ENCODE results near the gene C16orf90. TPM values are rescaled to one million over a fixed set of nuclear protein-coding genes. Genes with fewer than 3 reads are reported as not detected.
A peak's percentile ranks its signal among the peaks of the same experiment; 100 is the strongest.

The C16orf90 gene
- total RNA-seq, 2 experiments from 2014 or later, result not detected

- no peak overlapping the region for H3K27ac Mint-ChIP-seq
- intact Hi-C loops (cut with micrococcal nuclease), result no loop called here
- CTCF ChIA-PET, result interaction anchor here (1.1 kb wide), 1 partner anchor 11 kb away, joined by 3 read pairs; the partner anchor contains the start of genes NAA60 and ZNF597
Observed at GRCh38 chr16:3454093-3454492, 41.2 kb downstream of the C16orf90 start.

DNA sequence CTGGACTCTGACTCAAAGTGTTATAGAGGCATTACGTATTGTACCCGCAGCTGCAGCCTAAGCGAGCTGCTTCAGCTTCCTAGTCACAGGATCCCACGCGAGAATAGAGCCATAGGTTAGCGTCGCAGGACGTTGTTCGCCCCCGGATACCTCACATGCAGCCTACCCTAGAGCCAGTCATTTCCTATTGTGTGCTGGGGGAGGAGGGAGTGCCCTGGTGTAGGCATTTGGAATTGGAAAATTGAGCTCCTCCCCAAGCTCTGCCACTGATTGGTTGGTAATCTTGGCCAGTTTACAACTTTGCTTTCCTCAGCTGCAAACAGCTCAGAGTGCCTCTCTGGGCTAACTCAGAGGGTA is 51.3 kb downstream of the C16orf90 start:
- Mint-ChIP-seq H3K4me3 (peak overlapping the region; percentile 95), H3K27ac (peak overlapping the region; percentile 93), H3K9me3 (peaks cover 9% of the 10 kb centered on the region), H3K36me3 (ENCODE audit: low read depth) (peaks cover 24% of the 10 kb centered on the region), H3K4me1 (ENCODE audit: low read depth) (peaks cover 23% of the 10 kb centered on the region), H3K27me3 (ENCODE audit: low read depth) (no peaks in the 10 kb centered on the region)
- CTCF ChIA-PET, result interaction anchor here (0.6 to 1.1 kb wide), 6 partner anchors 9 to 57 kb away, joined by 3 to 4 read pairs (median 4); partner anchors contain the start of gene CLUAP1
- DNase-seq, result peak; percentile 48
- intact Hi-C loops (cut with micrococcal nuclease), result loop anchor here (1.0 kb wide), 1 partner anchor 13 kb away; no protein-coding TSS in a partner anchor

More at GRCh38 chr16:3454093-3454492, 41.2 kb downstream of the C16orf90 start:
- no peak for DNase-seq
- Mint-ChIP-seq H3K36me3 (ENCODE audit: low read depth) (peaks cover 4% of the 10 kb centered on the region), H3K4me1 (ENCODE audit: low read depth) (peaks cover 13% of the 10 kb centered on the region), H3K9me3 (no peaks in the 10 kb centered on the region), H3K4me3 (no peak overlapping the region), H3K27me3 (ENCODE audit: low read depth) (no peaks in the 10 kb centered on the region)

Small RNA genes lying within 50 kb of the gene (microRNA-seq; reads per million reads assigned to microRNA genes)
- not detected for gene MIR6126 (ENCODE audit: borderline microRNAs expressed, borderline replicate concordance)

Other genes with a start within 250 kb of the C16orf90 start
- gene MEFV, start 238.9 kb downstream of the C16orf90 start, total RNA-seq, result under 1 TPM; 0.07 TPM
- gene ZNF263, start 212.0 kb downstream of the C16orf90 start, total RNA-seq, result 10 to 100 TPM in 1 of 2 experiments, 1 to 10 TPM in 1; 9.1 to 12.2 TPM
- 1 to 10 TPM; 3.8 to 4.1 TPM for gene TIGD7, start 190.1 kb downstream of the C16orf90 start, total RNA-seq
- 10 to 100 TPM; 10.5 to 12.4 TPM for gene ZNF75A, start 190.0 kb downstream of the C16orf90 start, total RNA-seq
- gene OR2C1, start 139.6 kb downstream of the C16orf90 start, total RNA-seq, result not detected
- 1 to 10 TPM; 6.5 to 7.9 TPM for gene ZSCAN32, start 94.5 kb downstream of the C16orf90 start, total RNA-seq
- gene ZNF174, start 94.3 kb downstream of the C16orf90 start, total RNA-seq, result 1 to 10 TPM; 5.8 to 6.3 TPM
- gene ZNF597, start 52.0 kb downstream of the C16orf90 start, total RNA-seq, result 1 to 10 TPM; 1.1 TPM
- 10 to 100 TPM; 20.0 to 27.1 TPM for gene NAA60, start 51.8 kb downstream of the C16orf90 start, total RNA-seq
- gene CLUAP1, start 5.5 kb upstream of the C16orf90 start, total RNA-seq, result 10 to 100 TPM; 12.1 to 13.9 TPM
- gene NLRC3, start 81.9 kb upstream of the C16orf90 start, total RNA-seq, result 10 to 100 TPM; 14.4 TPM
- 10 to 100 TPM; 14.0 to 14.1 TPM for gene SLX4, start 116.1 kb upstream of the C16orf90 start, total RNA-seq
- 10 to 100 TPM; 13.5 to 13.8 TPM for gene DNASE1, start 159.2 kb upstream of the C16orf90 start, total RNA-seq
- 100 to 1,000 TPM; 384 to 396 TPM for gene TRAP1, start 222.0 kb upstream of the C16orf90 start, total RNA-seq